Measurements from ENCODE around the gene MAP3K8. TPM values are rescaled to one million over a fixed set of nuclear protein-coding genes. Genes with fewer than 3 reads are reported as not detected.
A peak's percentile ranks its signal among the peaks of the same experiment; 100 is the strongest.

MAP3K8 gene
- total RNA-seq, 4 donors from 2014 or later, result 18.7 to 74.2 (median 24.1) TPM

DNA sequence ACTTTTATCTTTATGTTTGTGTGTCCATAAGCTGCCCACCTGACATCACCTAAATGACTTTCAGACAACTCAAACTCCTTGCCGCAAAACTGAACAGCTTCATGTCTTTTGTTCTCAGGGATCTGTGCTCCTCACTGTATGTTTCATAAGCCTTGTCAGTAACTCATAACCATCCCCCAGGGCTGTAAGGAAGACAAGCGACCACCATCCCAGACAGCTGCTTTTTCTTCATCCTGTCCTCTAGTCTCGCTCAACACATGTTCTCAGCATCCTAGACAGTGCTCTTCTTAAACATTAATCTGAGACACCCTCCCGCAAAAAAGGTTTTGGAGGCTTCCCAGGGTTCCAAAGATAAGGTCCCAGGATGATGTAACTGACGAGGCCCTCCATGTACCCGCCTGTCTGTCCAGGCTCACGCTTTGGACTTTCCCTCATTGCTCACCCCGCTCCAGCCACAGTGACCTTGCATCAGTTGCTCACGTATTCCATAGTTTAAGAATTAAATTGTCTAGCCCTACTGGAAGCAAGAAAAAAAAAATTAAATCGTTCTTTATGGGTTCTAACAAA lies 69.8 kb downstream of the MAP3K8 start:
- H3K4me1 ChIP-seq, result peaks cover 0 to 16% (median 5%) of the 10 kb centered on the region in 4 donors
- intact Hi-C loops (cut with DNase I), result no loop called here
- no peak for DNase-seq (ENCODE audit: extremely low spot score)
- no peaks in the 10 kb centered on the region for H3K36me3 ChIP-seq
- H3K27ac ChIP-seq (replicated peaks in 1 of 4), result no peak overlapping the region
- H3K9me3 ChIP-seq, result no peaks in the 10 kb centered on the region
- no peak overlapping the region for H3K4me3 ChIP-seq
- no peaks in the 10 kb centered on the region for H3K27me3 ChIP-seq
- TF ChIP-seq CTCF (IDR thresholded peaks at IDR 0.05) (no peak), POLR2AphosphoS5 (IDR thresholded peaks at IDR 0.05) (no peak), POLR2A (IDR thresholded peaks at IDR 0.05; ENCODE audit: low read depth) (no peak), EP300 (IDR thresholded peaks at IDR 0.05) (no peak)
- WGBS, result 92% methylated on average over 10 of the region's 10 CpGs

GRCh38 chr10:30505543-30506298 lies 71.7 kb downstream of the MAP3K8 start:
- Histone ChIP-seq H3K9me3 (no peaks in the 10 kb centered on the region), H3K27ac (replicated peaks in 1 of 4) (peak overlapping the region in 2 of 4 donors; percentile 18 to 39), H3K4me3 (no peak overlapping the region), H3K36me3 (no peaks in the 10 kb centered on the region), H3K27me3 (no peaks in the 10 kb centered on the region), H3K4me1 (peaks cover 0 to 29% (median 12%) of the 10 kb centered on the region in 4 donors)
- TF ChIP-seq POLR2A (IDR thresholded peaks at IDR 0.05; ENCODE audit: low read depth) (no peak), EP300 (IDR thresholded peaks at IDR 0.05) (no peak), CTCF (IDR thresholded peaks at IDR 0.05) (no peak), POLR2AphosphoS5 (IDR thresholded peaks at IDR 0.05) (no peak)
- no peak for DNase-seq (ENCODE audit: extremely low spot score)
- 87% methylated on average over 8 of the region's 8 CpGs for WGBS
- intact Hi-C loops (cut with DNase I), result no loop called here

- Histone ChIP-seq H3K27me3 (no peaks in the 10 kb centered on the region), H3K27ac (replicated peaks in 1 of 4) (no peak overlapping the region), H3K4me1 (peaks cover 0 to 23% (median 11%) of the 10 kb centered on the region in 4 donors), H3K36me3 (no peaks in the 10 kb centered on the region), H3K9me3 (no peaks in the 10 kb centered on the region), H3K4me3 (no peak overlapping the region)
- 81% methylated on average over 3 of the region's 3 CpGs for WGBS
- no peak for DNase-seq (ENCODE audit: extremely low spot score)
- intact Hi-C loops (cut with DNase I), result no loop called here
- TF ChIP-seq POLR2AphosphoS5 (IDR thresholded peaks at IDR 0.05), result no peak
- TF ChIP-seq POLR2A (IDR thresholded peaks at IDR 0.05; ENCODE audit: low read depth), result no peak
- no peak for TF ChIP-seq EP300 (IDR thresholded peaks at IDR 0.05)
- TF ChIP-seq CTCF (IDR thresholded peaks at IDR 0.05), result no peak
Observed at GRCh38 chr10:30509508-30509907, 75.5 kb downstream of the MAP3K8 start.

GRCh38 chr10:30510184-30510931 lies 76.4 kb downstream of the MAP3K8 start:
- TF ChIP-seq EP300 (IDR thresholded peaks at IDR 0.05) (no peak), POLR2AphosphoS5 (IDR thresholded peaks at IDR 0.05) (peak in 1 of 2 donors; percentile 32), POLR2A (IDR thresholded peaks at IDR 0.05; ENCODE audit: low read depth) (no peak), CTCF (IDR thresholded peaks at IDR 0.05) (peak in 2 of 3 experiments; percentile 17 to 24)
- Histone ChIP-seq H3K4me3 (no peak overlapping the region), H3K27me3 (no peaks in the 10 kb centered on the region), H3K27ac (replicated peaks in 1 of 4) (peak overlapping the region; percentile 8 to 70 (median 21)), H3K9me3 (no peaks in the 10 kb centered on the region), H3K36me3 (no peaks in the 10 kb centered on the region), H3K4me1 (peaks cover 0 to 23% (median 11%) of the 10 kb centered on the region in 4 donors)
- DNase-seq (ENCODE audit: extremely low spot score), result no peak
- intact Hi-C loops (cut with DNase I), result no loop called here
- WGBS, result 60% methylated on average over 8 of the region's 8 CpGs

Data from esophagus muscularis mucosa (tissue), 4 donors.